ENCODE results near the gene DMRTB1.

- TF ChIP-seq GATA3 (IDR thresholded peaks at IDR 0.05; ENCODE audit: low read depth, low read length) (no peak), GATA2 (IDR thresholded peaks at IDR 0.05; ENCODE audit: low read depth, low read length) (no peak)
Measured at GRCh38 chr1:53508991-53509666, 49.9 kb downstream of the DMRTB1 start.
